Medulla oblongata (tissue), 1 donor: ENCODE results near the gene PAM16.

Experiments used
- DNase-seq: peaks from one replicate; pipeline ENCODE4 v3.0.0-alpha.2; 2015; ENCODE audit errors: extremely low spot score

Gene PAM16

DNA sequence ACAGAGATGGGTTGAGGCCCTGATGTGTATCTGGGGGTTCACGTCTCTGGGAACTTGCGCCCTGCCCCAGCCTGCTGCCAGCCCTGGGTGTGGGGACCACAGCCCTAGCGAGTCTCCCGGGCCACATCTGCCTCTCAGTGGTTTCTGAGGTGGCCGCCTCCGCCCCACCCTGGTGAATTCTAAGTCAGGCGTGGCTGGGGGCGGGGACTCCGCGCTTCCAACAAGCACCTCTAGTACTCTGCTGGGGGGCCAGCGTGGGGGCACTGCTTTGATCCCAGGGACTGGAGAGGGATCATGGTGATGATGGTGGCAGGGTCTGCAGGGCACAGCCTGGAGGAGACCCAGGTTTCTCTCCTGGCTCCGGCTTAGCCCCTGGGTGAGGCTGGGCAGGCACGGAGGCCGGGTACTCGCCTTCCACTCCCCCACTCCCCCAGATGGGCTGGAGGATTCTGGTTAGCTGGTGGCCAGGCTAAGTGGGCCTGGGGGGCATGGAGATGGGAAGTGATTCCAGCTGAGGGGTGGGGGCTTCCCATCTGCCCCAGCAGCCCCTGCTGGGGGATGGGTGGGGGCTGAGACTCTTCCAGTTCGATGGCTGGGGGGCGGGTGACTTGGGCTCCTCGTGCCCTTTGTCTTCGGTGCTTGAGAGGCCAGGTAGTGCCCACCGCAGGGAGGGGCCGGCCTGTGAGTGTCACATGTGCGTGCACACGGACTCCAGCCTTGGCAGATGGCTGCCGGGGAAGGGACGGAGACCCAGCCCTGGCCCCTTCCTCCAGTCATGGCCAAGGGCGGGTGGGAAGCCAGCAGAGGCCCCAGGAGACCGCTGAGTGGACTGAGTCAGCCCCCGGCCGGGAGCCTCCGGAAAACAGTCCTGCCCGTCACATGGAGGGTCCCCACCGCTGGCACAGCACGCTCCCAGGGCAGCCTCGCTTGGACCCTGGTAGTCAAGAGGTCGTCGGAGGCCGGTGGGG, 31.4 kb downstream of the PAM16 start:
- no peak for DNase-seq

DNA sequence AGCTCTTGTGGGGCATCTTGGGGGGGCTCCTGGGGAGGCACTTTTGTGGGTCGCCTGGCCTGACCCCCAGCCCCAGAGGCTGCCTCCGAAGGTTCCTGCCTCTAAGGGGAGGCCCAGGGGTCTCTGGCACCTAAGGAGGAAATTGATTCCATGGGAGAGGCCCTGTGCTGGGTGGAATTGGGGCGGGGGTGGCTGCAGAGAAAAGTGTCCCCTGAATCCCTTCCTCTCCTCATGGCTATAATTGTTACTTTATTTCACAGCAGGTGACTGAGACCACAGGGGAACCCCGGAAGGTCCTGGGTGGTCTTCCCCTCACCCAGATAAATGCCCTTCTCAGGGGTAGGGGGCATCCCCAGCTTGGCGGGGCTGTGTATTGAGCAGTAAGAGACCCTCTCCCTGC, 32.2 kb downstream of the PAM16 start:
- no peak for DNase-seq

DNA sequence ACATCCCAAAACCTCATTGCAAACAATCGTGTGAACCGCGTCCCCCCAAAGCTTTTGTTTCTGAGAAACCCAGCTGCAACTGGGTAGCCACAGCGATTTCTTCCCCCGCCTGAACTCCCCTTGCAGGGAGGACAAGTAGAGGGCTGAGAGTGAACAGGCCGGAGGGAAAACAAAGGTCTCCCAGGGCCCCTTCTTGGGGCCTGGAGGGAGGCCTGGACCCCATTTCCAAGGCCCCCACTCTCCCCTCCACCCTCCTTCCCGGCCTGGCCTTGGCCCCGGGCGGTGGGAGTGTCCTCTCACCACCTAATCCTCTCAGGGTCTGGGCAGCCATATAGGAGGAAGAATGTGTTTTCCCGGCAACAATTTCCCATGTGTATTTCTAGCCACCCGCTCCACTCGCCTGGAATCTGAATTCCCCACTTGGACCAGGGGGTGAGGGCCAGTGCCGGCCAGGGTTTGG, 32.6 kb downstream of the PAM16 start:
- no peak for DNase-seq

DNA sequence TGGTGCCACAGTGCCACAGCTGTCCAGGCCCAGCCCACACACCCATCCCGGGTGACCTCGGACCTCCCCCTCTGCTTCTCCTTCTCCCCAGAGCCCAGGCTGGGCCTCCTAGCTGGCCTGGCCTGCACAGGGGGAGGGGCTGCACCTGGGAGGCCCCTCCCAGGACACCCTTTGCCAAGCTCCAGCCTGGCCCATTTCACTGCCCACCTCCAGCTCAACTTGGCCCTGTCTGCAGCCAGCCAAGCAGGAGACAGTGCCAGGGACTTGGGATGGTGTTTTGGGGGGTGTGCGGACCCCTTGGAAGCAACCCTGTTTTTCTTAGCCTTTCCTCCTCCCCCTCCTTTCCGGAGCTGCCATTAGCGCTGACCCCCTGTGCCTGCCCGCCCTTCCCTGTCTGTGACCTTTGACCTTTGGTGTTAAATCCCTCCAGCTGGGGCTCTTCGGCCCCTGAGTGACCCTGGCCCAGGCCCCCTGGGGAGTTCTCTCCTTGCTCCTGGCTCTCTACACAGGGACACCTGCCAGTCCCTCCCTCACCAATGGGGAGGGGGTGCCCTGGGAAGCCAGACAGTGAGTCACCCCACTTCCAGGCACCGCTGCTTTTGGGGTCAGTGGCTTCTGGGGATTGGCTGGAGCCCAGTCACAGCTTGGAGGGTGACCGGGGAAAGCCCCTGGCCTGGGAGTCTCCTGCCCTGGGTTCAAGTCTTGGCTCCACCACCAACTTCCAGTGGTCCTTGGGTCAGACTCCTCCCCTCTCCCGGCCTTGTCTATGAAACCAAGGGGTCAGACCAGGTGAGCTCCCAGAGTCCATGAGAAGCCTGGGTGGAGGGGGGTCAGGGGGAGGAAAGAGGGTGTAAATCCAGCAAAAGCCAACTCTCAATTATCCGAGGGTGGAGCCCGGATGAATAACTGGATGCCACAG, 33.3 kb downstream of the PAM16 start:
- no peak for DNase-seq

DNA sequence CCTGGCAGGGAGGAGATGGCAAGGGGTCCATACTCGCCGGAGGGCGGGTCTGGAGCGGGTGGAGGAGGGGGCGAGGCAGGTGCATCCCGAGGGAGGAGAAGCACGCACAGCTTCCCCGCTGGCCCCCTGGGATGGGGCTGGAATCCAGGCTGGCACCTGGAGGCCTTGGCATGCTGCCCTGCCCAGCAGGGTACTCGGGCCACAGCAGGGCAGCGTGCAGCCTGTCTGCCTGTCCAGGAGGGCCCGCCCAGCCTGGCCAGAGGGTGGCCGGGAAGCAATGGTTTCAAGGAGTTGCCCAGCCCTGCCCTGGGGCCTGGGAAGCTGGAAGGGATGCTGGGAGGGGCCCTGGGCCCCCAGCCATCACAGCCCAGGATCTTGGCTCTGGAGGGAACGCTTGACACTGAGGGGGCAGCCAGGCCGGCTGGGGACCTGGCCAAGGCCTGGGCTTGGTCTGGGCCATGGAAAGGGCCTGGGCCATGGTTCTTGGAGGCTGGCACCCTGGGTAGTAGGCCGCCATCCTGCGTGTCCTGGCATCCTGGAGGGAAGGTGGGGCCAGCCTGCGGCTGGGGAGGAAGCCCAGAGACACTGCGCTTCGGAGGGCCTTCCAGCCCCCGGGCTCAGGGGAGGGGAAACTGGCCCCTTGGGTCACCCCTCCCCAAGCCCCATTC, 34.1 kb downstream of the PAM16 start:
- peak; percentile 83 for DNase-seq

DNA sequence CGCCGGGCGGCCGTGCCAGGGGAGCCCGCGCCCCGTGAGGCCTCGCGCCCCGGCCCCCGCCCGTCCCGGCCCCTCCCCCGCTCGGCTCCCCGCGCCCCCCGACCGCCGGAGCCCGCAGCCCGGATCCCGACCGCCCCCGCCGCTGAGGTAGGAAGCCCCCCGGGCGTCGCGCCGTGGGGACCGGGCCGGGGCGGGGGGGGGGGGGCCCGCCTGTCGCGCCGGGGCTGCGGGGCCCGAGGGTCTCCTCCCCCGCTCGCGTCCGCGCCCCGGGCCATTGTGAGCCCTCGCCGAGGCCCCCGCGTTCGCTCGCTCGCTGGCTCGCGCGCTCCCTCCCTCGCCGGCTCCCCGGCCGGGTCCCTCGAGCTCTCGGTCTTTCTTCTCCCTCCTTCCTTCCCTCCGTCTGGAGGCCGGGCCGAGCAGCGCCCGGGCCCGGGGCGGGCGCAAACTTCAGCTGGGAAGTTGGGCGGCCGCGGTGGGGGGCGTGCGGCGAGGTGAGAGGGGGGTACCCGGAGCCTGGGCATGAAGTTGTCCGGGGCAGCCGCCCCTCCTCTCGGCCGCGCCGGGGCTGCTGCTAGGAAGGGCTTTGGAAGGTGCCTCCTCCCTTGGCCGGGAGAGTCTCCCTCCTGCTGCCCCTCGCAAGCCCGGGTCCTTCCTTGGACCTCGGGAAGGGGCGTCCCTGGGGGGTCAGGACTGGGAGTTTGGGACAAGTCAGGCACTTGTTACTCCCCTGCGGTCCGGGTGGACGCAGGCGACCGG, 34.8 kb downstream of the PAM16 start:
- no peak for DNase-seq

DNA sequence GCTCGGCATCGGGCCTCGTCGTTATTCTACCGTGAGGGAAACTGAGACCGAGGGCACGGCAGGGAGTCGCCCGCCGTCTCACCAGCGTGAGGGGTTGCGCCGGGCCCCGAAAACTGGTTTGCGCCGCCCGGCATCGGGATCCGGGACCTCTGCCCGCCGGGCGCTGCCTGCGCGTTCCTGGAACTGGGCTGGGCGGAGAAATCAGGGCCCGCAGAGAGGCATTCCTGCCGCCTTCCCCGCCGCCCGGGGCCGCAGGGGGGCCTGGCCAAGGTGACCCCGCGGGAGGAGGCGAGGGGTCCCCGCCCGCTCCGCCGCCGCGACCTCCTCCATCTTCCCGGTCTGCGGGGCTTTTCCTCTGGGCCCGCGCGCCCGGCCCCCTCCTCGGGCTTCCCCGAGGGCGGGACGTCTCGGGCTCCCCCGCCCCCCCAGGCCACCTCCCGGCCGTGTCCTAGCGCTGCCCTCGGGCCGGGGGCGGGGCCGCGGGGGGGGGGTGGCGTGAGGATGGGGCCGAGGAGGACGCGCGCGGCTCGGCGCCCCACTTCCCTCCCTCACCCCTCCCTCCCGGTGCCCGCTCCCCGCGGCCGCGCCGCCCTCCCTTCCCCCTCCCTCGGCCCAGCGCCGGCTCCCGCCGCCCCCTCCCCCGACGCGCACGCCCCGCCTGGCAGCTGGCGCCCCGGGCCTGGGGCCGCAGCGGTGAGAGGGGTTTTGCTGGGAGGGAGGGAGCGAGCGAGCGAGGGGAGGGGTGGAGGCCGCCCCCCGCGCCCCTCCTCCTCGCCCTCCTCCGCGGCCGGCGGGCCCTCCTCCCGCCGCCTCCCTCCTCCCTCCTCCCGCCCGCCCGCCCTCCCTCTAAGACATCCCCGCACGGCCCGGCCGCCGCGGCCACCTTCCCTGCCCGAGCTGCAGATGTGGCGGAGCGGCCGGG, 35.7 kb downstream of the PAM16 start, which contains the start of gene GLIS2:
GLIS2 (plus strand) TSS at position 882 of the 922 bp plus-strand sequence. CDS start 16,214 bp downstream, outside the sequence.
- no peak for DNase-seq

DNA sequence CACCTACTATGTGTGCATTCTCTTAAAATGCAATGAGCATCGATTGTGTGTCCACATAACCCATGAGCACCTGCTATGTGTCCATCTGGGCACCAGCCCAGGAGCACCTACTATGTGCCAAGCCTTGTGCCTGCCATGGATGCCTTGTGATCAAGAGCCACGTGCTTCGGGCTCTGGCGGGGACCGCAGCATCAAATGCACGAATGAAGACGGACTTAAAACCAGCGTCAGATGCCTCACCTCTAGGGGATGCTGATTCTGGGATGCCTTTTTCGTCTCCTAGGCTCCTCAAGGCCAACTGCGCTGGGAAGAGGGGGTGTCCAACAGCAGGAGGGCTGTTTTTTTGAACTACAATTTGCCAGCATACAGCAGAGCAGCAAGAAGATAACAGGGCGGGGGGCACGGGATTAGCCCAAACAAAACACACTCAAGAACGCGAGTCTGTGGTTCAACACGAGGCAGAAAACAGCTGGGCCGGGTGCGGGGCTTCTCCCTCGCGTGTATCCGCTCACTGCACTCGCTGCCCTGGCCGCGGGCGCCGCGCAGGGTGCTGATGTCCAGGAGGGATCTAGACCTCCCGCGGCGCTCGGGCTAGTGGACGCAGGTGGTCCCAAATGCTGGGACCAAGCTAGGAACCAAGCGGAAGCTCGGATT, 36.5 kb downstream of the PAM16 start:
- no peak for DNase-seq

DNA sequence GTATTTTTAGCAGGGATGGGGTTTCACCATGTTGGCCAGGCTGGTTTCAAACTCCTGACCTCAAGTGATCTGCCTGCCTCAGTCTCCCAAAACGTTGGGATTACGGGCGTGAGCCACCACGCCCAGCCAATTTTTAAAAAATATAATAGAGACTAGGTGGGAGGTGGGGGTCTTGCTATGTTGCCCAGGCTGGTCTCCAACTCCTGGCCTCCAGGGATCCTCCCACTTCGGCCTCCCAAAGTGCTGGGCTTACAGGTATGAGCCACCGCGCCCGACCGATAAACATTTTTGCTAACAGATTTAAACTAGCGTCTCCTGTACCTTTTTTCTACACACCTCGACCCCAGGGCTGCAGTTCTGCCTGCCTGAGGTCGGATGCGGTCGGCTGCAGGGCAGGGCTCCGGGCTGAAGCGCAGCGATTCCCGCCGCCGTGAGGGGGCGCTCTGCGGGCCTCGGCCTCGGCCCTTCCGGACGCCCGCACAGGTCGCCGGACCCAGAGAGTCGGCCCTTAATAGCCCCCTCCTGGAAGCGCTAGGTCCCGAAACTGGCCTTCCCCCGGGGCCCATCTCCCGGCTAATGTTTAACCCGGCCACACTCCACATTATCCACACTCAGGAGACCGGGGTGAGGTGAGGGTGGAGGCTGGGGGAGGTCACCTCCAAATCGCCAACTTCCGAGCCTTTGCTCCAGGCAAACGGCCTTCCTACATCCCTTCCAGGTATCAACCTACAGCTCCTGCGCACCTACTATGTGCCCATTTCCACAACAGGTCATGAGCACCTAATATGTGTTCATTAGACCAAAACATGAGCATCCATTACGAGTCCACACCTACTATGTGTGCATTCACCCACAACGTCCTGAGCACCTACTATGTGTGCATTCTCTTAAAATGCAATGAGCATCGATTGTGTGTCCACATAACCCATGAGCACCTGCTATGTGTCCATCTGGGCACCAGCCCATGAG, 37.3 kb downstream of the PAM16 start:
- DNase-seq = no peak

DNA sequence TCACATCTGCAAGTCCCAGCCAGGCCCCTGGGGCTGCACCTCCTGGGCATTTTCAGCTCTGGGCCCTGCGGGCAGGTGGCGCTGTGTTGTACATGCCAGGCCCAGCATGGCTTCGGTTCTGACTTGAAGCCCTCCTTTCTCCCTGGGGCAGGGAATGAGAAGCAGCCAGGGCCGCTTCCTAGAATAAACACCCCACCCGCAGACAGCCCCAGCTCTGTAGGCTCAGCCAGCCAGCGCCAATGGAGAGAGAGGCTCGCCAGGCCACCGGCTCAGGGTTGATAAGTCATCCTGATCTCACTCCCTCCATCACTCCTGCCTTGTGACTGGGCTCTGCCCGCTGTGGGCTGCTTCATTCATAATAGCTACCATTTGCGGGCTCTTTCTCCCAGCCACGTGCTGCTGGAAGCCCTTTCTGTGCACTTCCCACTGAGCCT, 41.3 kb downstream of the PAM16 start:
- DNase-seq = no peak

DNA sequence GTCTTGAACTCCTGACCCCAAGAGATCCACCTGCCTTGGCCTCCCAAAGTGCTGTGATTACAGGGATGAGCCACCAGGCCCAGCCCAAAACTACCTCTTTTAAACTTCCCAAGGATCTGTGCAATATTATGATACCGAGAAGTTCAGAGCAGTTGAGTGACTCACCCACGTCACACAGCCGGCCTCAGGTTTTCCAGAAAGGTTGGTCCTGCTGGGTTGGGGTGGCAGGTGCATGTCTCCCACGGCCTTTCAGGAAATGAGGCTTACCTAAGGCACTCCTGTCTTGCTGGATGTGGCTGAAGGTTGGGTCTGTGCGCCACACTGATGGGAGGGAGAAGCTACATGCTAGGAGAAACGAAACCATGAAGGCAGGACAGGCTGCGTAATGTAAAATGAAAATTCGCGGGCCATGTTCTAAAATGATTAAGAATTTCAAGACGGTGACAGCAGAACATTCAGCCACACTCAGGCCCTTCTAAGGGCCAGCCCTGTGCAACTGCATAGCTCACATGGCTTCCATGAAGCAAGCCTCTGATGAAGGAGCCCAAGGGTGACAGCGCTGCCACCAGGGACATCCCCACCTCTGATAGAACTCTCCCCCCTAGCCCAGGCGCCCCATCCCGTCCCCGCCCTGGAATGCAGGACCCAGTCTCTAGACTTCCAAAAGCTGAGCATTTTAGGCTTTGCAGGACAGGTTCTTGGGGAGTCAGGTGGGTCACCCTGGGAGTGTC, 41.9 kb downstream of the PAM16 start:
- DNase-seq = no peak

DNA sequence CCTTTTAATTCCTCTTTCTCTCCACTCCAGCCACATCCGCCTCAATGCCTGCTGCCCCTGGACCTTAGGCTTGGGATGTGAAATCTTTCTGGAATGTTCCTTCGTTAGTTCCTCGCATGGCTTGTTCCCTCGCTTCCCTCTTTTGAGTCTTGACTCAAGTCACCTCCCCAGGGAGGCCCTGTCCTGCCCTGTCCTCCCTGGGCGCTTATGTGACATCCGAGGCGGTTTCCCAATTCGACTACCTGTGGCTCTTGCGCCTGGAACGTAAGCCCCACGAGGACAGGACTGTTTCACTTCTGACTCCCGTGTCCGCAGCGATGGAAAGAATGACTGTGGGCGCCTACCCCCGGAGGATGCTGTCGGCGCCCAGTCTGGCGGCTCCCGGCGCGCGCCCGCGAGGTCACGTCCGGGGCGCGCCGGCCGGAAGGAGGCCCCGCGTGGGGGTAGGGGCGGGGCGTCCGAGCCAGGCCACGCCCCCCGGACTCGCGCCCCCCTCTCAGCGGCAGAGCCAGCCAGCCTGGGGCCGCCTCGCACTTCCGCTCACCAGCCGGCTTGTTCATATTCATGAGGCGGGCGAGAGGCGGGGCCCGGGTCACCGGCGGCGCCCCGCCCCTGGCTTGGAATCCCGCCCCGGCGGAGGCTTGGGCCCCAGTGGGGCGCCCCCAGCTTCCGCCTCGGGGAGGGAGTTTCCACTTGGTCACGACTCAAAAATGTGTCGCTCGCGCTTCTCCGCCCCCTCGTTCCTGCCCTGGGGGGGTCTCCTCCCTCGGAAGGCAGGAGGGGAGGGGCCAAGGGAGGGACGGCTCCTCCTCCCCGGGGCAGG, 43.7 kb downstream of the PAM16 start:
- DNase-seq = peak; percentile 91

DNA sequence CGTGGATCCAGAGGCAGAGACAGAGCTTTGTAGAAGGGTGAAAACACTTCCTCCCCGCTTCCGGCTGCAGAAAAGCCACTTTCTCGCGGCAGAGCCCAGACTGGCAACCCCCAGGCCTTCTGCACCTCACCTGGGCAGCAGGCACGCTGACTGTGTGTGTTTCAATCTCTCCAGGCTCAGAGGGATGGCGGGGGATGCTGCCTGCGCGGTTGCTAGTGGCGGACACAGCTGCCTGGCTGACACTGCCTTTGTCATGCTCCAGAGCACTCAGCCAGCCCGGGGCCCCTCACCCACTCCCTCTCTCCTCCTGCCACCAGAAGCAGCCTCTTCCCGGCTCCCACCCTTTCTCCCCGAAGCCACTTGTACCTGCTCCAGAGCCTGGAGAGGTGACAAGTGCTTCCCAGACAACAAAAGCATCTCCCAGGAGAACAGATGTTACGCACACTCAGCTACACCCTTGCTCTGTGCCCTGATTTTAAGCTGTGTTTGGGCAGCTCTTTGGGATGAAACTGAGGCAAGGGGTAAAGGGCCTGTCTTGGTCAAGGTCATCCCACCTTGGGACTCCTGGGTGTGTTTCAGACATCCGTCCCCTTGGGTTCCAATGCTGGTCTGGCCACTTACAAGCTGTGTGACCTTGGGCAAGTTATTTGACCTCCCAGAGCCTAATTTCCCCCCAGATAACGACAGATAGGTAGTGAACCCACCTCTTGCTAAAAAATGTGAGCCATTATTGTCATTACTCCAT, 44.5 kb downstream of the PAM16 start:
- no peak for DNase-seq

DNA sequence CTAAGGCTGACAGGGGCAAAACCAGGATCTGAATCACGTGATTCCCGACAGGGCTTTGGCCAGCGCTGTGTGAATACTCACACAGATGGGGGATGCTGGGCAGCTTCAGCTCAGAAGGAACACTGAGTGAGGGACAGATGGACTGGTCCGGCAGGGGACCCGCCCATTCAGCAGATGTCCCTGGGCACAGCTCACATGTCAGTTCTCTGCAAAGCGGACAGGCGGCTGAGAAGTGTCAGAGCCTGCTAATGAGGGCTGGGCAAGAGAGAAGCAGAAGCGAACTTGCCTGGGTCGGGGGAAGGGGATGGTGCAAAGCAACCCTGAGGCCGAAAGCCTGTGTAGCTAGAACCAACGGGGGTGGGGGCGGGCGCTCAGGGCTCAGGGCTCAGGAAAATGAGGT, 47.1 kb downstream of the PAM16 start:
- DNase-seq = peak; percentile 21

DNA sequence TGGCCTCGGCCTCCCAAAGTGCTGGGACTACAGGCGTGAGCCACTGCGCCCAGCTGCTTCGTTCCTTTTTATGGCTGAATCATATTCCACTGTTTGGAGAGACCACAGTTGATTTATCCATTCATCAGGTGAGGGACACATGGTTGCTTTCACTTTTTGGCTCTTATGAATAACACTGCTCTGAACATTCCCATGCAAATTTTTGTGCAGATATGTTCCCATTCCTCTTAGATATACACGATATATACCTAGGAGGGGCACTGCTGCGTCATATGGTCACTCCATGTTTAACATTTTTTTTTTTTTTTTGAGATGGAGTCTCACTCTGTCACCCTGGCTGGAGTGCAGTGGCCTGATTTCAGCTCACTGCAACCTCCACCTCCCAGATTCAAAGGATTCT, 49.2 kb downstream of the PAM16 start:
- DNase-seq = no peak

DNA sequence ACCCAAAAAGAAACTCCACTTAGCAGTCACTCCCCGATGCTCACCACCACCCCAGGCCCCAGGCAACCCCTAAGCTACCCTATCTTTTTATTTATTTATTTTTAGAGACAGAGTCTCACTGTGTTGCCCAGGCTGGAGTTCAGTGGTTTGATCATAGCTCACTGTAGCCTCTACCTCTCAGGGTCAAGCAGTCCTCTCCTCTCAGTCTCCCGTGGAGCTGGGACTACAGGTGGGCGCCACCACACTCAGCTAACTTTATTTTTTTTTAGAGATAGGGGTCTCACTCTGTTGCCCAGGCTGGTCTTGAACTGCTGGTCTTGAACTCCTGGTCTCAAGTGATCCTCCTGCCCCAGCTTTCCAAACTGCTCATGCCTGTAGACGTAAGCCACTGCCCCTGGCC, 49.9 kb downstream of the PAM16 start:
- DNase-seq = no peak
